Activated T-cell treated with anti-CD3 and anti-CD28 coated beads for 4 hours (primary cell): ENCODE data around the gene CUTC.
"Not testable (repeated sequence)": the region's sequence is repeated elsewhere in the genome, so short reads cannot be mapped to it uniquely, and the experiment has no call there.

Experiments
- DNase-seq: peaks from one replicate; pipeline ENCODE4 v3.0.0-alpha.2; 2020

Gene CUTC

DNA sequence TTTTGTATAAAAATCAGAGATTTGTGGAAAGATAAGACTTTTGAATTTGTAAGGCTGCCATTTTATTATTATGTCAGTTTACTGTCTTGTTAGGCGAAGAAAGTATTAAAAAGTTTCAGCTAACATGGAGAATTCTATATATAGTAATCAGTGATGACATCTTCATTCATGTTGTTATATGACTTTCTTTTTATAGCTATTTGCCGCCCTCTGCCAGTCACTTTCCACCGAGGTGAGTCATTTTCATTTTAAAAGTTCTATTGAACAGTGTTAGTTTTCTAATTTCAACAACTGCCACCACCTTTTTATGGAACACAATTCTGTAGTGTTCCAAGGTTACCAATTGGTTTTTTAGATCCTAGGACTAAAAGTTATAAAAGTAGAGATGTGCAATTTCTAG is 11.8 kb downstream of the CUTC start:
- no peak for DNase-seq

DNA sequence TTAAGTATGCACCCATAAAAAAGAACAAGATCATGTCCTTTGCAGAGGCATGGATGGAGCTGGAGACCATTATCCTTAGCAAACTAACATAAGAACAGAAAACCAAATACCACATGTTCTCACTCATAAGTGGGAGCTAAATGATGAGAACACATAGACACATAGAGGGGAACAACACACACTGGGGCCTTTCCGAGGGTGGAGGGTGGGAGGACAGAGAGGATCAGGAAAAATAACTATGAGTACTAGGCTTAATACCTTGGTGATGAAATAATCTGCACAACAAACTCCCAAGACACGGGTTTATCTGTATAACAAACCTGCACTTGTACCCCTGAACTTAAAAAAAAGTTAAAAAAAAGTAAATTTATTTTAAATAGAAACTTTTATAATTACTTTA is 14.1 kb downstream of the CUTC start:
- DNase-seq: not testable (repeated sequence)

DNA sequence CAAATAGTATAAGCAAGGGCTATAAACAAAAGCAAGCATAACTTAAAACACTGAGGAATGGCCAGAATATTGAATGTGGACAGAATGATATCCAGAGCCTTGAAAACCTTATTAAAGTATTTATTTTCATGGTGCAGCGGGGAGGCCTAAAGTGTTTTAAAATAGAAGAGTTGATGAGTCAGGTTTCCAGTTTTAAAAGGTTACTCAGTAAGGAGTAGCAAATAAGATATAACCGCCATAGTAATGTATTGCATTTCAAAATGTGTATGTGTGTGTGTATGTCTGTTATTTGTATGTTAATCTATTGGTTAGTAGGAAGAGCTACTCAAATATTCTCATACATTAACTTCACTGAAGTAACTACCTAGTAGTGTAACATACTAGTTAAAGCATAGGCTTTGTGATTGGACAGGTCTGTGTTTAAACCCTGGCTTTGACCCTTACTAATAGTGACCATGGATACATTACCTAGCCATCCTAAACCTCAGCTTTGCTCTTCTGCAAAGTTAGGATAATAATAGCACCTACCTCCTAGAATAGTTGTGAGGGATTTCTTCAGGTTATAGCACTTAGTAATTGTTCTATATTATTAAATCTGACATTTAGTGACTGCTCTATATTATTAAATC is 16.9 kb downstream of the CUTC start:
- DNase-seq: no peak

DNA sequence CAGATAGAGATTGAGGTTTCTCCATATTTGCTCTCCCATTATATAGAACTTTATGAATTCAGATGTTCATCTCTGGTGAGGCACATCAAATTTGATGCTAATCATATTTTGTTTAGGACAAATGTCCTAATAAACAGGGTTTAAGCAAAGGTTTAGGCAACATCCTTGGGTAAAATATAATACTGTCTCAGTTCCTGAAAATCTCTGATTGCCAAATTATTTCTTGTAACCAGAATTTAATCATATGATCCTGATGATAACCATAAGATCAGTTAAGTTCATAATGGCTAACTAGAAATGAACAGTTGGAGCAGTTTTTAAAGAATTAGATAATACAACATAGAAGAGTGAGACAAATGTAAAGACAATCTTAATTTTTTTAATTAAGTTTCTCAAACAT is 18.6 kb downstream of the CUTC start:
- DNase-seq: no peak

DNA sequence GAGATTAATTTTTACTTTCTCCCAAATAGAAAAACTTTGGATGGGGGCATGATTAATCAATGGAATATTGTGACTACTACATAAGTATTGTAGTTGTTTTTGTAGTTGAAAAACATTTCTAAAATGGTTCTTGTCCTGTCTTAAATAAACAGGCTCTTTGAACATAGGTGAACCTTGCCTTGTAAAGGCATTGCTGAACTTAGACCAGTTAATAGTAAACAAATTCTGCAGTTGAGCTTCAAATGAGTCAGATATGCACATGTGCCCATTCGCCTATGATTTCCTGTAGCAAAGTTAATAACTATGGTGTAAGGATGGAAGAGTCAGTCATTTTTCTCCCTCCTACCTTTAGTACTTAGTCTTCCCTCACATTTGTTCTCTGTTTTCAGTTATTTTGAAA is 22.6 kb downstream of the CUTC start:
- DNase-seq: no peak

DNA sequence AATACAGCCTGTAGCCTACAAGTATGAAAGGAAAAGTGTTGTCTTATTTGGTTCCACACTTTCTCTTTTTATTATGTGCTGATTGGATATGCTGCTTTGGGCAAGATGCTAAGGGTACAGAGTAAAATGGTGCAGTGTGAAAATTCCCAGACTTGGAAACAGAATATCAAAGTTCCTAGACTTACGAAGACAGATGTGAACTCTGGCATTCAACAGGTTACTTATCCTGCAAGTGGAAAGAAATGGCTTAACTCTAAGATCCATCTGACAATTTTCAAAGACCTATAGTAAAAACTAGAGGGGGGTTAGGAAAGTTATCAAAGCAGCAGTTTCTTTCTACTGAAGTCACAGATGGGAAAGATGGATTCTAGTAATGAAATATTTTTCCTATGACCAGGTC is 24.1 kb downstream of the CUTC start:
- no peak for DNase-seq

DNA sequence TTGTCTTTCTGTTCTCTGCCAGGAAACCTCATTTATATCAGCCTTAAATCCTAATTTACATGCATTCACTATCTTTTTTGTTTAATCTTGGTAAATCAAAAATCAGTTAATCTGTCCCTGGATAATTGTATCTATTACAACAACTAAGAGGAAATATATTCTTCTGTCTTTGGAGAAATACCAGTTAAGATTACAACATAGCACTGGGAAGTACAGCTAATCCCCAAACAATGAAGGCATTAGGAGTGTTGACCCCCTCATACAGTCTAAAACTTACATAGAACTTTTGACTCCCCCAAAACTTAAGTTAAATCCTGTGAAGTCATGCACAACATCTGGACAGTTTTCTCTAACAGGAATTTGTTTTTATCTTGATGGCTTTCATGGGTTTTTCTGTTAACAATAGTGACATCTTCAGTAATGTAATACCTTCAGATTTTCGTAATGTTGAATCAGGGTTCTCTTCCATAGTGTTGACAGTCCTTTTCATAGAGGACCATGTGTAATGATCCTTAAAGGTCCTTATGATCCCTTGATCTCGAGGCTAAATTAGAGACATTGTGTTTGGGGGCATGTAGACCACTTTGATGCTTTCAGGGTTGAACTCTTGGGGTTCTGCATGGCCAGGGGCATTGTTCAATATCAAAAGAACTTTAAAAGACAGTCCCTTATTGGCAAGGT is 26.3 kb downstream of the CUTC start:
- DNase-seq: no peak

DNA sequence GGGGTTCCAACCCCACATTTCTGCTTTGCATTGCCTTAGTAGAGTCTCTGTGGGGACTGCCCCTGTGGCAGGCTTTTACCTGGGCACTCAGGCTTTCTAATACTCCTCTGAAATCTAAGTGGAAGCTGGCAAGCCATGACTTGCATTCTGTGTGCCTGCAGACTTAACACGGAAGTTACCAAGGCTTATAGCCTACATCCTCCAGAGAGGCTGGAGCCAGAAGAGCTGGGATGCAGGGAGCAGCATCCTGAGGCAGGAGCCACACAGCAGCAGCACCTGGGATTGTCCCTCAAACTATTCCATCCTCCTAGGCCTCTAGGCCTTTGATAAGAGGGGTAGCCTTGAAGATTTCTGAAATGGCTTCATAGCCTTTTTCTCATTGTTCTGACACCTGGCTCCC is 28.3 kb downstream of the CUTC start:
- DNase-seq: no peak

DNA sequence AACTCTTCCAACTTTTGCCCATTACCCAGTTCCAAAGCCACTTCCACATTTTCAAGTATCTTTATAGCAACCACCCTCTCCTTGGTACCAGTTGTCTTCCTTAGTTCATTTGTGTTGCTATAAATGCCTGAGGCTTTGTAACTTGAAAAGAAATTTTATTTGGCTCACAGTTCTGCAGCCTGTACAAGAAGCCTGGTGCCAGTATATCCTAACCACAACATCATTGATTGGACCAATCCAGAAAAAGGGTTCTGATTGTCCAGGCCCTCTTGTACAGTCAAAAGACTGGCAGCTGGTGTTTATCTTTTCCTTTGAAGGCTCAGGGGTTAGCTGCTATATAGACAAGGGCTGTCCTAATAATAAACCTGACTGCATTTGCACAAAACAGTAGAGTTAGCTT is 29.3 kb downstream of the CUTC start:
- DNase-seq: no peak

DNA sequence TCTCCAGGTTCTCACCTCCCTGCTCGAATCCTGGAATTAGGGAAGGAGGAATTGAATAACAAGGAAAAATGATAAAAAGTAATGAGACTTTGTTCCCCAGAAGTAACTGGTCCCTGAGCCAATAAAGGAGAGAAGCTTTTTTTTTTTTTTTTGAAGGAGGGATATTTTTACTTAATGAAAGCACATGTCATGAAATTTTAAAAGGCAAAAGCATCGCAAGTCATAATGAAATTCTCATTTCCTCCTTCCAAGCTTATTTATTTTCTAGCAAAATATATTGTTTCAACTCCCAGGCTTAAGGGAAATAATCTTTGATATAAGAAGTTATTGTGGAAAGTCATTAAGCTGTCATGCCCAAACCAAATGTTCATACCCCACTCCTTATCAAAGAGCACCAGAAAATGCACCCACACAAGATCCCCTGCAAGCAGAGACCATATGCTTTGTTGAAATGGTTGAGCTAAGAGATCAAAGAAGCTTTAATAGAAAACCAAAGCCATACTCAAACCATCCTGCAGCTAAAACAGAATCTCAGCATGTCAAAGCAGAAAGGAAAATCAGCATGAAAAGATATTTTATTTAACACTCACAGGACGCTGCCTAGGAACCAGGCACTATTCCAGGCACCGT is 33.8 kb downstream of the CUTC start:
- no peak for DNase-seq

DNA sequence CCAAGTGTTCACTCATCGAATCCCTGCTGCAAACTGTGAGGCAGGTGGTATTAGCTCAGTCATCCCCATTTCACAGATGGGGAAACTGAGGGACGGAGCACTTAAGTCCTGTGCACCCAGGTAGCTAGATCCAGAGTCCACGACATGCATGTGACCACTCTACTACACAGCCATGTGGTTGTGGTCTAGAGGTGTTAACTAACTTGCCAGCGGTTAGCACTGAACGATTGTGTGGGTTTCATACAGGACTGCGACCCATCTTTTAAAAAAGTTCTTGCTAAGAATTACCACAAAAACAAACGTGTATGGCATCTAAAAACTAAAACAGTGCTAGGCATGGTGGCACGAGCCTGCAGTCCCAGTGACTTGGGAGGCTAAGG is 34.3 kb downstream of the CUTC start:
- DNase-seq: no peak

DNA sequence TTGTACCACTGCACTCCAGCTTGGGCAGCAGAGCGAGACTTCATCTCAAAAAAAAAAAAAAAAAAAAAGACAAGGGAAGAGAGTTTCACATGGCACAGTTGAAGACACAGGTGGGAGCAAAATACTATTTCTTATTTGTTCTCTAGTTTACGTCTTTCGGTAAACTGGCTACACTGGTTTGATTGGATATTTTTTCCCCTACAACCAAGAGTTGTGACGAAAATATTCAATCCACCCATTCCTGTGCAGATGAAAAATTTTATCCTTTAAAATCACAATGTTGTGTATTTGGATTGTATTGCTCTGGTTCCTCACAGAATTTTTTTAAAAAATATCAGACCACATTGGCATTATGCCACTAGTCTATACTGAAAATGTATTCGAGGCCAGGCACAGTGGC is 35.9 kb downstream of the CUTC start:
- no peak for DNase-seq

DNA sequence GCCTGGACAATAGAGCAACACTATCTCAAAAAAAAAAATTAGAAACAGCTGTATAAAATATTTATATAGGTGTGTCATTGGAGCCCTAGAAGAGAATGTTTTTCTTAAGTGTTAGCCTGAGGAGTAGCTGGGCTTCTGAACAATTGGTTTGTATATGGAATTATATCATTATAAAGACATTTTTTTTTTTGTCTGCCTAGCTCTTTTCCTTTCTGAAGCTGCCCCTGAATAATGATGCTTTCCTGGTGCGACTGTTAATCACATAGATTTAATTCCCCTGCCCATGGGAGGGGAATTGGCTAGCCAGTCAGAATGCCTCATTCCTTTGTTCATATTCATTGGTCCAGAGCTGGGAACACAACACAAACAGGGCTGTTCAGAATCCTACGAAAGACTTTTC is 36.5 kb downstream of the CUTC start:
- DNase-seq: no peak

DNA sequence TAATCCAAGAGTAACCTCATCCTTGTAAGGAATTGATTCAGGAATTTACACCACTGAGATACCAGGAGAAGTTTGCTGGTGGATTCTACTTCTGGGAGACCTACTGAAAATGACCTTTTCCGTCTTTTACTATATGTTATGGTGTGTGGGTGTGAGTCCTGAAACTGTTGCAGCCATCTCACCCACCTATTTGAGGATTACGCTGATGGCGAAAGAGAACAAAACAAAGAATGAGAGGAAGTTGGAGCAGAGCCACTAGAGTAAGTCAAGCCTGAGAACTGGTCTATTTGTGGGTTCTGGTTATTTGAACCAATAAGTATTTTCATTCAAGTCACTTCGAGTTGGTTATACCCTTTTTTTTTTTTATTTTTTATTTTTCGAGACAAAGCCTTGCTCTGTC is 37.7 kb downstream of the CUTC start:
- no peak for DNase-seq

DNA sequence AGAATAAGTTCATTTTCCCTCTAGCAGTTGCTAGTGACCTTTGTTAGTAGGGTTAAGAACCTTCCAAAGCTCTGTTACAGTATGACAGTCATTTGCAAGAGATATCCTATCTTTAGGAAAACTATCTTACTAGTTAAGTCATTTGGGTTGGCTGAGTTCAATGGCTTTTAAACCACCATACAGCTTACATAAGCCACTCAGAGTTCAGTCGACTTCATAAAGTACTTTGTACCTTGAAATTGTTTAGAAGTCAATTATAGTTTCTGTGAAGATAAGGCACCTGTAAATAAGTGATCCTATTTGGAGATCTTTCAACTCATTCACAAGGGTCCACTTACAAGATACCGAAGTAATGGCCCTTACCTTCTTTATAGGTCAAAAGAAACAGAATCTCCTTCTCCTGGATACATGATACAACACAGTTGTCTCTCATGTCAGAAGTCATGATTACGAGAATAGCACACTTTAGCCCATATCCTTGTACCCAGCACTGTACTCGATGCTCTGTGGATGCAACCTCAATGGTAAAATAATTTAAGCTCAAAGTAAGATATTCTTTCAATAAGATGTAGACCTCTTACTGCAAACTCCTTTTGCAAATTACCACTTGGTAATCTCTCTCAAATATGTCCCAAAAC is 38.5 kb downstream of the CUTC start:
- no peak for DNase-seq

DNA sequence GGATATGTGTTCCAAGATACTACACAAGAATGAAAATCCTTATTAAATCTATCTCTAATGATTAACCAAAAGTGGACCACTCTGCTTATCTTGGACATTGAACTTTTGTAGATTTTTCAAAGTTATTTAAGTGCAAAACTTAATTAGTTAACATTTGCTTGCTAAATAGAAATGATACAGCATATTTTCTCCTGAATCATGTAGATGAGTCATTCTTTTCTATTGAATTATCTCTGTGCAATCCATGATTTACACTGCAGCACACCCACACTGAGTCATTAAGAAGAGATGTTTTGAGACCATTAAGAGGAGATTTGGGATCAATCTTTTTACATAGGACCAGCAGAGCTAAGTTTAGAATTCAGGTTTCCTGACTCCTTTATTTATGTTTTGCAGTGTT is 43.8 kb downstream of the CUTC start:
- no peak for DNase-seq

DNA sequence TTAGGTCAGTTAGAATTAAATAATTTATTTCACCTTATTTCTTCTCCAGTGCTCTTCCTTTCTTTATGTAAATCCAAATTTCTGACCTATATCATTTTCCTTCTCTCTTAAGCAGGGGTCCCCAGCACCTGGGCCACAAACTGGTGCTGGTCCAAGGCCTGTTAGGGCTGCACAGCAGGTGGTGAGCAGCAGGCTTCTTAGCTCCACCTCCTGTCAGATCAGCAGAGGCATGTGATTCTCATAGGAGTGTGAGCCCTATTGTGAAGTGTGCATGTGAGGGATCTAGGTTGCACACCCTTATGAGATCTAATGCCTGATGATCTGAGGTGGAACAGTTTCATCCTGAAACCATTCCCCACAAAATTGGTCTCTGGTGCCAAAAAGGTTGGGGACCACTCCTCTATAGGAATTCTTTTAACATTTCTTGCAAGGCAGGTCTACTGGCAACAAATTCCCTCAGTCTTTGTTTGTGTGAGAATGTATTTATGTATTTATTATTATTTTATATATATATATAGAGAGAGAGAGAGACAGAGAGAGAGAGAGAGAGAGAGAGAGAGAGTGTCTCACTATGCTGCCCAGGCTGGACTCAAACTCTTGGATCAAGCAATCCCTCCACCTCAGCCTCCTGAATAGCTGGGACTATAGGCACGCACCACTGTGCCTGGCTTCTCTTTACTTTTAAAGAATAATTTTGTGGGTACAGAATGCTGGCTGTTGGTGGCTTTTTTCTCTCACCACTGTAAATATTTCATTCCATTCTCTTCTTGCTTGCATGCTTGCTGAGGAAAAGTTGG is 46.1 kb downstream of the CUTC start:
- DNase-seq: no peak

DNA sequence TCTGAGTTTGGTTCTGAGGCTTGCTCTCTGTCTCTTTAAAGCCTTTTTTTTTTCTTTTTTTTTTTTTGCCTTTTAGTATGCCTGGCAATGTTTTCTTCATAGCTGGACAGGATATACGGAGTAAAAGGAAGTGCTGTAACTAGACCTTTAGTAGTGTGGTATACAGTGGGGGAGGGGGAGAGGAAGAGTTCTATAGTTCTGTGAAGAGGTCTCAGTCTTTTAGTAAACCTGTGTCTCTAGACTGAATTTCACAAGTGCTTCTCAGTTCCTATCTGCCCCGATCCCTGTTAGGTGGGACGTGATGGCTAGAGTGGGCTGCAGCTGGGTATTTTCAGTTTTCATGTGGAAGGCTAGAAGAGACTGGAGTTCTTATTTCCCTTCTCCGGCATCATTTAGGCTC is 47.3 kb downstream of the CUTC start:
- DNase-seq: no peak

DNA sequence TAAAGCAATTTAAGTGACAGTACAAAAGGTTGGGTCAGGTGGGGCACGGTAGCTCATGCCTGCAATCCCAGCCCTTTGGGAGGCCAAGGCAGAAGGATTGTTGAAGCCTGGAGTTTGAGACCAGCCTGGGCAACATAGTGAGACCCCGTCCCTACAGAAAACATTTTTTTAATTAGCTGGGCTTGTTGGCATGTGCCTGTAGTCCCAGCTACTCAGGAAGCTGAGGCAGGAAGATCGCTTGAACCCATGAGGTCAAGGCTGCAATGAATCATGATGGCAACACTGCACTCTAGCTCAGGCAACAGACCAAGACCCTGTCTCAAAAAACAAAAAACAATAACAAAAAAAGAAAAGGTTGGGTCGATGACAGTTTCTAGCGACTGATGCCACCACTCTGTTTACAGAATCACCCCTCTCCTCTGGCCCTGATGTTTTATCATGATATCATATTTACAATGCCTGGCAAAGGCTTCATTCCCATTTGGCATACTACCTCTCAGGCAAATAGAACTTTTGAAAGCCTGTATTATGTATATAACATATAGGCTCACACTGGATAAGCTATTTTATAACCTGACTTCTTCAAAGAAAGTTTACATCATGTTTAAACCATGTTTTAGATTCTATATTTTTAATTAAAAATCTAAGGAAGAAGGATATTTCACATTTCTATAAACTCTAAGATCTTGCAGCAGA is 49.8 kb downstream of the CUTC start:
- no peak for DNase-seq

DNA sequence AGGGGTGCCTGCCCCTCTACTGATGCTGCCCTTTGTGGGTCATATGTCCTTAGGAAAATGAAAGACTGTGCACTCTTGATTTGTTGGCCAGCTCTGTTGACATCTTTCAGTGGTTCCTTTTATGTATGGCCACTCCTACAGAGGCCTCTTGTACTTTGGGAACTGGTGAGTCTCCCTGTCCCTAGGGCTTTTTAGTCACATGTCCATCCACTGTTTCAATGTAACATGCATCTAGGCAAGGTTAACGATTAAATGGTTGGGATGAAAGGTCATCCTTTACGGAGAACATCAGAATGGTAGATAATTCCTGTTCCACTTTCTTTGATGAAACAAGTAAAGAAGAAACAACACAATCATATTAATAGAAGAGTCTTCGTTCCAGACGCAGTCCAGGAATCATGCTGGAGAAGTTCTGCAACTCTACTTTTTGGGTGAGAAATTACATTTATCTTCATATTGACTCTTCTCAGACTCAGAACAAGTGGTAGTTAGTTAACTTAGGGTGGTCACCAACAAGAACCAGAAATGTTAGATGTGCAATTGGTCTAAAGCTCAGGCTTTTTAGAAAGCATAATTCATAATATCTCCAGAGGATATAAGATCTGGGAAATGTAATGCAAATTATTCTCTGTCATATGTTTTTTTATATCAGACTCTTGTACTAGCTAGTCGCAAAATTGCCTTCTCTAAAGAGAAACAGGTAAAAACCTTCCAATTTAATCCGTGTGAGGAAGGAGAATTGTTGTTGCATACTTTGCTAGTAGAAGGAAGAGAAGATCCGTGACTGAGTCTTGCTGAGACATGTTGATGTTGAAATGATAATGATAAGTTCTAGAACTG is 50.6 kb downstream of the CUTC start, which contains the start of gene ABCC2:
TSS of gene ABCC2 (plus strand) at position 194 of the 840 bp plus-strand sequence. CDS start at position 399, 205 bp downstream.
- DNase-seq: no peak

DNA sequence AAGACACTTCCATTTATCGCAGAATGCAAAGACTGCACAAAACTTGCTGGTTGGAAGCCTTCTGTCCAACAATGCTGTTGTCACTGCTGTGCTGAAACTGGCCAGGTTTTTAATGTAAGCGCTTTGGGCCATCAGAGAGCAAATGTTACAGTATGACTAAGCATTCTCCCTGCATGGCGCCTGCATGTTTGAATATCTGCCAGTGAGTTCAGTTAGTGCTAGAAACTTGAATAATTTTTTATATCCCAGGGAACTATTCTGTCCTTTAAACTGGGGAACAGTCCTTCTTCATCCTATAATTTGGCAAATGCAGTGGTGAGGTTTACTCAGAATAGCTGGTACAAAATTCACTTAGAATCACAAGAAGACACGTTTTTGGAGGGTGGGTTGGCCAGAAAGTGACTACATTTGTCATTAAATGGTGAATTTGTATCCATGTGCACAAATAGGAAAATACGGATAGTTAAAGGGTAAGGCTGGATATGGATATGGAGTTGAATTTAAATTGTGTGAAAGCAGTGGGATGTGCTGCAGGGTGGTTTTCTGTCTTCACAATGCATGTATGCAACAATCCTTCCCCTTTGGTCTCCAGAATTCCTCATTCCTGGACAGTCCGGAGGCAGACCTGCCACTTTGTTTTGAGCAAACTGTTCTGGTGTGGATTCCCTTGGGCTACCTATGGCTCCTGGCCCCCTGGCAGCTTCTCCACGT is 52.1 kb downstream of the CUTC start:
- DNase-seq: no peak
